ENCODE measurements around the gene RXFP2.

Gene RXFP2

DNA sequence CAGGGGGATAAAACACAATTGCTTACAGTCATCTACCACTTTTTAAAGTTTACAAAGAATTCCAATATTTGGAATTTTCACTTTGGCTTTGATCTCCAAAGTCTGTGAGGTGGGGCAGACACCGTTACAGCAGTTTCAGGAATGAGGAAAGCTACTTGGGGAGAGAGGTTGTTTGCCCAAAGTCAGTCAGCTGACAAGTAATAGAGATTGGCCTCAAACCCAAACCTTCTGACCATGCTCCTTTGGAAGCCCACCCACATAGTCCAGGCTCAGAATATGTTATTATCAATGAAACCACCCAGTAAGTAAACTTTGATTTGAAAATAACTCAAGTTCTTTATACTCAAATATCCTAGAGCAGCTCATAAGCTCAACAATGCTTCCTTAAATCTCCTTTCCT, 29.0 kb downstream of the RXFP2 start:
- no peak for DNase-seq

DNA sequence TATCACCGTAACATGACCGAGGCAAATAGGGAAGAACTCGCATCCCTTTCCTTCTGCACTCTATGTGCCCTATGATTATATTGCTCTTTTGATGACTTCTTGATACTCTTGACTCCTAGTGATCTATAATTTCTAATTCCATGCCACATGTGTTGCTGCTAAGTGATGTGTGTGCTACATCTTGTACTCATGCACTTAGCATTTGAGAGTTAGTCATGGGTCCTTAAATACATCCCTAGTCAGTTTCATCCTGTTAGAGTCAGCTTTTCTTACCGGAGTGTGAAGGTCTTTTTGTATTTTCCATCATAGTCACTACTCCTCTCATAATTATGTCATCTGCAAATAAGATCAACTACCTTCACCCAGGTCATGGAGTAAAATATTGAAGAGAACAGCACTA, 30.2 kb downstream of the RXFP2 start:
- no peak for DNase-seq

DNA sequence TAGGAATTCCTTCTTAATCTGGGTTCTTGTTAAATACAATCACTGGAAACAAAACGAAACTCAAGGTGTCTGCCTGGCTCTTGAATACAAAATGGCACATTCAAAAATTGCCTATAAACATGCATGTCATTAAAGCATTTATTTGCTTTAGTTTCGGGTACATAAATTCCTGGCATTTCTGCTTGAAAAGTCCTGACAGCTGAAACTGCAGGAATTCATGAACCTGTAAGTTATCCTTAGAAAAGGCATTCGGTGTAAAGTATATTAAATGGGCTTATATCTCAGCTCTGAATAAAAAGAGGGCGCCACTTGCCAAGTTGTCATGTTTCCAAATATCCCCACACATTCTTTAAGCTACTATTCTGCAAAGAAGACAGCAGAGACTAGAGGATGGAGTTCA, 32.9 kb downstream of the RXFP2 start:
- DNase-seq = no peak

DNA sequence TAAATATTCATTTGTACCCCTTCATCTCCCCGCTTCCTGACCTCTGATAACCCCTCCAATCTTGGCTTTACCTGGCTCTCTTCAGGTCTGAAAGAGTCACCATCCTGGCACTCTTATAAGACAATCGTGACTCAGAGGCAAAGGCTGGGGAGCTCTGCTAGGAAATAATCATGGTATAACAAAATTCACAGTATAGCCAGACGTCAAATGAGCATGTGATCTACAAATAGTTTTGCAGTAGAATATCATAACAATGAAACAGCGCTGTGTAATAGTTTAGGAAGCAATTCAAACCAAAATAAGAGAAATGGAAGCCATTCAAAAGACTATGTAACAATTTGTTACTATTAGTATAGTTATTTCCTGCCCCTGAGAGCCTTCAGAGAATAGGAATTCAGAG, 34.2 kb downstream of the RXFP2 start:
- no peak for DNase-seq

DNA sequence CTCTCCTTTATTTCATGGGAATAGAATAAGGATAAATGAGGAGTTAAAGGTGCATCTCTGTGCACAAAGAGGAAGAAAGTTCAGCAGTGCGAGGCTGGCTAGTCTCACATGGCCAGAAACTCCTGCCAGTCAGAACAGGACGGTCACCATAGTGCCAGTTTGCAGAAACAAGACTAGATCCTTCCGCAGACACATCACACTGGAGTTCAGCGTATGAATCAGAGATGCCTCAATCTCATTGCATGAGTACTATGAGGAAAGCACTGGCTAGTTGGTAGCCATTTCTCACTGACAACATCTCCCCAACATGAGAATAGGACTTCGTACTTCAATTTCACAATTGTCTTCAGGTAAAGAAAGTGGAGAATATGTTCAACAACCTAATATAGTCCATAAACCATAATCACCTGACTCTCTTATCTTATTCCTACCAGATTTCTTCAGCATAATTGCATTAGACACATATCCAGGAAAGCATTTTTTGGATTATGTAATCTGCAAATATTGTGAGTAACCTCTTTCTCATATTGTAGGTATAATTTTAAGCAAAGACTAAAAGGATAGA, 34.9 kb downstream of the RXFP2 start:
- DNase-seq = no peak

DNA sequence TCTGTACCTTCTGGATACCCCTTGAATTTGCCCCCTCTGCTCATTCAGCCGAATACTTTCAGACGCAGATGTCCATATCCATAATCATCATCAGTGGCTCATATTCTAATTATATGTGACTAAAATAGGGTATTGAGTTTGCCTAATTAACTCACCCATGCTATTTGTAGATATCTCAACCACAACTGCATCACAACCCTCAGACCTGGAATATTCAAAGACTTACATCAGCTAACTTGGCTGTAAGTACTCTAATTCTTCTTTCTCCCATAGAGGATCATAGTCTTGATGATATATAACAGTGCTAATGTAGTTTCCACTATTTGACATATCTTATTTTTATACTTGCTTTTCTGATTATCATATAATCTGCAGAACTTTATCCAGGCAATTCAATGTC, 35.8 kb downstream of the RXFP2 start:
- DNase-seq = no peak

DNA sequence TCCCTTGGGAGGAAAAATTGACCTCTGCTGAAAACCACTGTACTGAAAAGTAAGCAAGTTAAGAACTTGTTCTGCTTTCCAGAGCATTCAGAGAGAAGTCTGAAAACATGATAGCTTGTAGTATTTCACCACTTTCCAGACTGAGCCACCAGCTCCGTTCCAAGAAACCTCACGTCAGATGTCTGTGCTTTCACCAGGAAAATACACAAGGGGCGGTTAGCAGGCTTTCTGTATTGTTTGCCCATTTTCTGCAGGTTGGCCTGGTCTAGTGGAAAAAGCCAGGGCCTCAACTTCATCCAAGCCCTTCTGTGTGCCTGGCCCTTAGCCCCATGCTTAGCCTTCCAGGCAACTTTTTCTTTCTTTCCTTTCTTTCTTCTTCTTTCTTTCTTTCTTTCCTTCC, 36.4 kb downstream of the RXFP2 start:
- DNase-seq = no peak

DNA sequence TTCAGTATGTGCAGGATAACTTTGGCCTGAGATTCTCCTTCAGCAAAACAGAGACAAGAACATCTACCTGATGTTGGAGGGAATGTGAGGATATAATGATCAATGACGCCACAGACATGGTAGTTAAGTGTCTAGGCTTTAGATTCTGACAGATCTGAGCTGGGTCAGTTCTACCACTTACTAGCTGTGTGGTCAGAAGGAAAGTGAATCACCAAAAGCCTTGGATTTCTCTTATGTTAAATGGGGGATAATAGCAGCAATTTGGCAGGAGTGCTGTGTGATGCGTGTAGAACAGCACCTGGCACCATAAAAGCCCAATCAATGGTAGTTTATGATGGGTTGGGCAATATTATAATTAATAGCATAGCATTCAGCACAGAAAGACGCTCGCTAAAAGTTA, 41.7 kb downstream of the RXFP2 start:
- DNase-seq = no peak

DNA sequence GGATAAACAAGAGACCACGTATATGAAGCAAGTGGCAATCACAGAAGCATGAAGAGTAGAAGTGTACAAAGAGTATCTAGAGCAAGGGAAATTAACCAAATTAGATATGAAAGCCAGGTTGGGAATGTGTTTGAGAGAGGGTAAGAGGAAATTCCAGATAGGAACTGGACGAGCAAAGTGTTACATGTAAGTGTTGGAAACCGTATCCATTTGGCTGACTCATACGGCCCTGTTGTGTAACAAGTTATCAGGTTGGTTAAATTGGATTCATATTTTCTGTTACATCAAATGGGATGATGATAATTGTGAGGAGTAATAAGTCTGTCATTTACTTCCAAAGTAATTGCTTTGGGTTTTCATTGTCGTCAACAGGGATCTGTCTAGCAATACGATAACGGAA, 46.7 kb downstream of the RXFP2 start:
- no peak for DNase-seq

DNA sequence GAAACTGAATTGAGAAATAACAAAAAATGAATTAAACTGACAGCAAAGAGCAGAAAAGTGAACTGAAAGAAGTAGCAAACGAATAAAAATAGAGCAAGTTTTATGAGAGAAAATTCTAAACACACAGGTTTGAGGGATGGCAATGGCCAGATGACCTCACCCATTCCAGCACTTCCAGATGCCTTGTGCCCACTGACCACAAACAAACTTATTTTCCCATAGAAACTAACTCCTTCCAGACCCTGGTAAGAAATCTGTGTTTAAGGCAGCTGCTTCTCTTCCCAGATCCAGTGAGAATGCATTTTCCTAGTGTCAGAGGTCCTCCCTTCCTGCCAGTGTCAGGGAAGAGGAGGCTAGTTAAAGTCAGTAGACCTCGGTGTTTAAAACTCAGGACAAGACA, 51.7 kb downstream of the RXFP2 start:
- no peak for DNase-seq

DNA sequence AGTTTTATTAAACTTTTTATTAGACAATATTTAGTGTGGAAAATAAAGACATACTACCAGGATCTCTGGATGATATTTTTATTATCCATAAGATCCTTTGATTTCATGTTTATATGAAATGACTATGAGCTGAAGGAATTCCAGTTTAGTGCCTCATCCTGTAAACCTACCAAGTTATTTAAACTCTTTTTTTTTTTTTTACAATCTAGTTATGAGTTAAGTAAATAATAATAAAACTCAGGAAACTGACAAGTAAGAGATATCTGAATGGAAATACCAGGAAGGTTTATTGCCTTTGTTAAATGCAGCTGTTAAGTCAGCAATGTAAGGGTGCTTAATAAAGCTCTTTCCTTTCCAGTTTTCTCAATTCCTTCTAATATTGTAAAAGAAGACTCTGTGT, 53.9 kb downstream of the RXFP2 start:
- DNase-seq = no peak

DNA sequence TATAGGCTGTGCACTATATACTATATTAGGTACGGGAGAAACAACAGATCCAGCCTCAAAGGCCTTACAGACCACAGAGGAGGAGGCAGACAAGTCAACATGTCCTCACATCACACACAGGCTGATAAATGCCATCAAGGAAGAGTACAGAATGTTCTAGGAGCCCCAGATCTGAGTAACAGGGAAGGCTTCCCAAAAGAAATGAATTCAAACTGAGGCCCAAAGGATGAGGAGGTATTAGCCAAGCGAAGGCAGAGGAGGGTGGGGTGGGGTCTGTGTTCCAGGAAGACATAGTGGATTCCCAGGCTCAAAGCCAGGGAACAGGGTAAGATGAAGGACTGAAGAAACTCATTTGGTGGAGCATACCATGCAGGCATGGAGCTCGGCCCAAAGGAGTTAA, 55.1 kb downstream of the RXFP2 start:
- no peak for DNase-seq

DNA sequence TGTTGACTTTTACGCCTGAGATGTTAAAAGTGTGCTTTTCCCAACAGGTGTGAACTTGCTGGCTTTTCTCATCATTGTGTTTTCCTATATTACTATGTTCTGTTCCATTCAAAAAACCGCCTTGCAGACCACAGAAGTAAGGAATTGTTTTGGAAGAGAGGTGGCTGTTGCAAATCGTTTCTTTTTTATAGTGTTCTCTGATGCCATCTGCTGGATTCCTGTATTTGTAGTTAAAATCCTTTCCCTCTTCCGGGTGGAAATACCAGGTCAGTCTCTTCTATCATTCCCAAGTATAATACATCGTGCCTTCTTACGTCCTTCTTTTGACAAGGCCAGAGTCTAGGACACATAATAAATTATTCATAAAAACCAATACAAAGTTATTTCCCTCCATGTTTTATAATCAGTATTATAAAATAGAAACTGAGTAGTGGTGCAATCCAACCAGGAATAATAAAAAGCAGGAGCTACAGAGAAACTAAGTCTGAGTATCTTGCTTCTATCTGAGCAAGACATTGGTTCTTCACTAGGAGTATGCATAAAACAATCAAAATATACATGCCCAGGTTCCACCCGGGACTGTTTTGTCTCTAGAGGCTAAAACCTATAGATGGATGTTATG, 57.9 kb downstream of the RXFP2 start:
- DNase-seq = no peak

DNA sequence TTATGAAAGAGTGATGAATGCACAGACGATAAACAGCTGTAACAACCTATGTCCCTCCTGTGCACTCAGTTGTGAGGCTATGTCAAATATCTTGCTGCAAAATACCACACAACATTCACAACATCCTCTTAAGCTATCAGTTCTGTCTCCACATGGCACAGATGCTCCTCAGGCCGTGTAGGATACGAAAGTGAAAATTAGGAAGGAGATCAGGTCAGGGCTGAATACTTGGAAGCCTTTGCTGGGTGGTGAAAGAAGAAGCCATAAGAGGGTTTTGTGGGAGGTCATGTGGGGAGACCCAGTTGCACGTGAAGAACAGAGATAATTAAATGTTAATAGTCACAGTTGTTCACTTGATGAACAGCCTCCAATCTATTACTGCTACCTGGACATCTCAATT, 58.9 kb downstream of the RXFP2 start:
- DNase-seq = no peak

DNA sequence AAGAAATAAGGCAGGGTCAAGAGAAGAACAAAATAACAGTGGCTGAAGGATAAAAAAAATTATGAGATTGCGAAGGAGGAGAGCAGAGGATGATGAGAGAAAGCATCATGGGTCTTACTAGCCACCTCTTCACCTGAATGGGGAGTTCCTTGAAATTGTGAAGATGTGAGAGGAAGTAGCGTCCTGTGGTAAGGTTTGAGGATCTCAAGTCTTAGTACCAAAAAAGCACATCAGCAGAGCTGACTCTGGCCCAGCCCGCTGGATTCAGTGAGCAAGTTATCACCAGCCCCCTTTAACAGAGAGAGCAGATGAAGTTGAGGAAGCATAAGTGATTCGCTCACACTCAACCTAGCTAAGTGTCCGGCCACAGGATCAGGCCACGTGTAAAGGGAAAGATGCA, 61.8 kb downstream of the RXFP2 start:
- no peak for DNase-seq

DNA sequence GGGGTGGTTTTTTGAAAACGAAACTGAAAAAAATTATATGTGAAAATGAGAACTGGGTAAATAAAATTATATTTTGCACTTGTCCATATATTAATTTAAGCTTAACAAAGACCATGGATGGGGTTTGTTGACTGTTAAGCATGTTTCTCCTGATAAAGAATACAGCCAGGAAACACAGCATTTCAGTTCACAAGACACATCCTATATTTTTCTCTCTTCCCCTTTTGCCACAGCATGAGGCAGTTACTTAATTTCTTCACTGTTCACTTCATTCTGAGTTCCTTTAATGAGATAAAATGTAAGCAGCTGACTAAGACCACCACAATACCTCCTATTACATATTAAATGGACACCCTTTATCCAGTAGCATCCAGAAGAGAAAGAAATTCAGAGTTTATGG, 64.0 kb downstream of the RXFP2 start:
- DNase-seq = peak; percentile 77

DNA sequence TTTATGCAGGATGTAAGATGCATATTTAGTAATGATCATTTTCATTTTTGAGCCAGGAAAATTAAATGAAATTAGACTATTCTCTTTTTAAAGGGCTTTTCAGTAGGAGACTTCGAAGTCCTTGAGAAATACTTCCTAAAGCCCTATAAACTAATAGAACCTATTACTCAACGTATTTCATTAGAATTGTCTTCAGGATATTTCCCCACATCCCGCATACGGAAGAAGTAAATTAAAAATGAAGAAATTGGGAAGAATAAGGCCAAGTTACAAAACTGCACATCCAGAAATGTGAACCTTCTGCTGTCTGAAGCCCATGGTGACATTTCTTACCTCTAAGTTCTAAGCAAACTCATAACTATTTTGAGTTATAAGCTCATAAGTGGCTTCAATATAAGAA, 66.5 kb downstream of the RXFP2 start:
- DNase-seq = no peak

DNA sequence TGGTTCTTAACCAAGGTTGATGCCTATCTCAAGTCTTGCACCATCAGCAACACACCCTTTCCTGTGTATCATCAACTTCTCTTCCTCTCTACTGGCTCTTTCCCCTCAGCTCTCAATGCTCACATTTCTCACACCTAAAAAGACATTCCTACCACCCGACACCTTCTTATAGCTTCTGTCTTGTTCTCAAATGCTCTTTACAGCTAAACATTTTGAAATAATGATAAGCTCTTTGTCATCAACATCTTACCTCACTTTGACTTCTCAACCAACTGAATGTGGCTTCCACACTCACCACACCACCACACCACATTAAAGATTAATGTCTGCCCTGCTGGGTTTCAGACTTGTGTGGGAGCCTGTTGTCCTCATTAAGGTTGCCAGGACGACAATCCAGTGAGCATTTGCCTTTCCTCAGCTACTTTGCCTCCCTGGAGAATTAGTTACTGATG, 67.8 kb downstream of the RXFP2 start:
- DNase-seq = peak; percentile 73

DNA sequence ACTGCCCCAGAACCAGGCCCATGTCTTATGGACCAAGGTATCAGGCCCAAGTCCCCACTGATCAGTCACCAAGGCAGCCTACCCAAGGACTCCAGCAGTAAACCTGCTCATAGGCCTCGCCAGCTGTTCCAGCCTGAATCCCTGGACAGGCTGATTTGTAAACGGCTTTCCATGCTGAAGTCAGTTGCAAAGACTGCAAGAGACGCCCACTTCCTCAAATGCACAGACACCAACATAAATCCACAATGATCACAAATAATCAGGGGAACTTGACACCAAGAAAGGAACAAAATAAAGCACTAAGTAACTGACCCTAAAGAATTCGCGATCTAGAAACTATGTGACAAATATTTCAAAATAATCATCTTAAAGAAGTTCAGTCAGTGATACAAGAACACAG, 75.2 kb downstream of the RXFP2 start:
- DNase-seq = no peak

DNA sequence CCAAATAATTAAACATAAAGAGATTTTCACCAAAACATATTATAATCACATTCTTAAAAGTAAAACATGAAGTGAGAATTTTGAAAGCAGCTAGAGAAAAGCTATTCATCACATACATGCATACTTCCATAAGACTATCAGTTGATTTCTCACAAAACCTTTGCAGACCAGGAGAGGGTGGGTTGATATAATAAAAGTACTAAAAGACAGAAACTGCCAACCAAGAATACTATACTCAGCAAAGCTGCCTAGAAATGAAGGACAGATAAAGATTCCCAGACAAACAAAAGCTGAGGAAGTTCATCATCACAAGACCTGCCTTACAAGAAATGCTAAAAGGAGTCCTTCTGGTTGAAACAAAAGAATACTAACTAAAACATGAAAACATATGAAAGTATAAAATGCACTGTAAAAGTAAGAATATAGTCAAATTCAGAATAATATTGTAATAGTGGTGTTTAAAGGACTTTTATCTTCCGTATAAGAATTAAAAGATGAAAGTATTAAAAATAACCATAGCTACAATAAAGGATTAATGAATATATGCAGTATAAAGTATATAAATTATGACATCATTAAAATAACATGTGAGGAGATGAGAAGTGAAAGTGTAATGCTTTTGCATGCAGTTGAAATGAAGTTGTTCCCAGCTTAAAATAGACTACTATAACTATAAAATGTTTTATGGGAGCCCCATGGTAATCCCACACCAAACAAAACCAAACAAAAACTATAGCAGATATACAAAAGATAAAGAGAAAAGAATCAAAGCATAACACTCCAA, 76.2 kb downstream of the RXFP2 start:
- no peak for DNase-seq

DNA sequence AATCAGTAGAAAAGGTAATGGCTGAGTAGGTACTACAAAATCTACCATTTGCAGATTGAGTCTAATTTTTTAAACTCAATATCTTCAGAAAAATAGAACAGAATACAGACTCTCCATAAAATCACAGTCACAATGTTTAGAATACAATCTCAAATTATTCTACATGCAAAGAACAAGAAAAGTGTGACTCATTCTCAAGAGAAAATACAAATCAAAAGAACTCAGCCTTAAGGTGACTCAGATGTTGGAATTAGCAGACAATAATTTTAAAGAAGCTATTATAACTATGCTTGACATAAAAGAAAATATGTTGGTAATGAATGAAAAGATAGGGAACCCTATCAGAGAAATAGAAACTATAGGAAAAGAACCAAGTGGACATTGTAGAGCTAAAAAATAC, 78.9 kb downstream of the RXFP2 start:
- no peak for DNase-seq

DNA sequence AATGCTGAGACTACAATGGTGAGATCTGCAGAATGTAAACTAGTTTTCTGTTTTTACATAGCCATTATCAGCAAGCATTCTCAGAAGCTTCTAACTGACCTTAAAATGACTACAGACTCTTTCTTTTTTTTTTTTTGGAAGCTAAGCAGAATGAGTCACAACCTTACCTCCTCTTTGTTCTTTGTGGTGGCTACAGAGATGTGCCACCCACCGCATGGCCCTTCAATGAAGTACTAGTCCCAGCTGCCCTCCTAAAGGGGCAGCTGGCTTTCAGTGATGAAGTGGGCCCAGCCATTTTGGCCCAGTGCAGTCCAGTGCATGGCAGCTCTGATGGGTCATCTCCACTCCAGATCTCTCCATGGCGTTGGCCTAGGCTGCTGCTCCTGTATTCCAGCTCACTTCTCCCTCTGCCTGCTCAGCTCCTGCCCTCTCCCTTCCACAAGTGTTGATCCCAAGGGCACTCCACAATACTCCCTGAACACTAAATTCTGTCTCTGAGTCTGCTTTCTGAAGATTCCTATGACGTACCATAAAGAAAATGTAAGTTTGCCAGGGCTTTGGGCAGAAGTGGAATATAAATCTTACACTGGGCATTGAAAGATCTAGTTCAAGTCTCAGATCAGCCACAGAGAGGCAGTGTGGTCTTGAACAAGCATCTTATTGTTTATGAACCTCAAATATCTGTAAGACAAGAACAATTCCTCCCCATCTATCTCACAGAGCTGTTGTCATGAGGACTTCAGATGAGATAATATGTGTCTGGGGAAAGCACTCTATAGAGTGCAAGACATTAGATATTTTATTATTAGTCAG, 85.6 kb downstream of the RXFP2 start:
- no peak for DNase-seq

DNA sequence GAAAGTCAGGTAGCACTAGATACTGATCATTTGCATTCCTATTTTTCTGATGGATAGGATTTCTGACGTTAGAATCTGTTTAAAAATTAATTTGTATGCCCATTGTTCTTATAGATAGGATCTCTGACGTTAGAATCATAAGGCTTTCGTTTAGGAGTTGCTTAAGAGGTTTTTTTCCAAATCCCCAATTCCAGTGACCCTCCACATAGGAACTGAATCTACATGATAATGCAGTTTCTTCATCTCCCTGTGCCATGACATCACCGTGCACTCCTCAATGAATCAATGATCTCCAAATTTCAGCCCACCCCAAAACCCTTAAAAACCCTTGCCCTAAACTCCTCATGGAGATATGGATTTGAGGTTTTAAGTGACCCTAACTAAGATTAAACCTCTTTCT, 87.2 kb downstream of the RXFP2 start:
- DNase-seq = no peak

DNA sequence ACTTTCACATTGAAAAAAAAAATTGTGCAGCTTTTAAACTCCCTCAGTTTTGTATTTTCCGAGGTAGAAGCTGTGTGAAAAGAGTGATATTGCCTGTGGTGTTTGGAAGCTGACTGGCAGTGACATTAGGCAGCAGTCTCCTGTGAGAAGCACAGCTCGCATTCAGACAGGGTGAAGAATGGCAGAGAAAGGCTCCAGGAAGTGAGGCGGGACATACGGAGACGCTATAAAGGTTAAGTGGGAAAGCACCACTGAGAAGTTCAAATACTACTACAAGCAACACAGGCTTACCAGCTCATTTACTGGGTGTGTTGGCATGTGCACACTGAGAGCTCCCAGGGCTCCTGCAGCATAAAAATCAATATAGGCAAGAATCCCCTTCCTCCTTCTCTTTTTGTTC, 88.4 kb downstream of the RXFP2 start:
- no peak for DNase-seq
